Loucy (cell line): Measurements from ENCODE around the gene SYNDIG1.

Experiments used
- CTCF ChIP-seq: fragments of 200-600 bp; sonication (generic); conservative IDR thresholded peaks from 2 replicates; pipeline ENCODE4 v1.5.1; 2014; ENCODE audit warnings: mild to moderate bottlenecking, antibody characterized with exemption, low read length
- EZH2phosphoT487 ChIP-seq: fragments of 200-600 bp; IDR thresholded peaks from 2 replicates; pipeline ENCODE4 v1.6.1; 2018; ENCODE audit warnings: antibody characterized with exemption, mild to moderate bottlenecking, moderate library complexity, borderline replicate concordance

- TF ChIP-seq EZH2phosphoT487 = no peak
- TF ChIP-seq CTCF = no peak
These were observed 8.7 kb upstream of the SYNDIG1 start for GRCh38 chr20:24460712-24461111.
